Measurements from ENCODE around the gene POTEB.
"Not testable (repeated sequence)": the region's sequence is repeated elsewhere in the genome, so short reads cannot be mapped to it uniquely, and the experiment has no call there.

Gene POTEB

GRCh38 chr15:21877635-21878034 is at the start of gene POTEB:
Gene POTEB (minus strand): TSS chr15:21877735. CDS start chr15:21877246, 489 bp downstream.
- DNase-seq (ENCODE audit: low read depth, low spot score): not testable (repeated sequence)

GRCh38 chr15:21890955-21891354 is 13.4 kb upstream of the POTEB start:
- not testable (repeated sequence) for DNase-seq (ENCODE audit: low read depth, low spot score)

- not testable (repeated sequence) for DNase-seq (ENCODE audit: low read depth, low spot score)
Measured at GRCh38 chr15:21889542-21889941, 12.0 kb upstream of the POTEB start.

- DNase-seq (ENCODE audit: low read depth, low spot score): not testable (repeated sequence)
Measured at GRCh38 chr15:21838831-21839230, 38.7 kb downstream of the POTEB start.

Data from smooth muscle cell of the brain vasculature (primary cell).